ENCODE data around the gene KCNA3. TPM values are rescaled to one million over a fixed set of nuclear protein-coding genes. Genes with fewer than 3 reads are reported as not detected.

Gene KCNA3
- total RNA-seq, 2 donors from 2014 or later, result 0.20 to 0.27 TPM

- H3K4me1 Mint-ChIP-seq, result no peaks in the 10 kb centered on the region
- 52 to 80% methylated on average over 9 to 13 of the region's 13 CpGs for WGBS, 2 experiments (ENCODE audit: insufficient coverage in 1 of 2, insufficient read length in 1 of 2)
- H3K27me3 Mint-ChIP-seq (ENCODE audit: insufficient read depth), result peaks cover 13% of the 10 kb centered on the region
- Histone ChIP-seq H3K36me3 (ENCODE audit: control insufficient read depth, insufficient read depth, low read length) (no peaks in the 10 kb centered on the region), H3K9ac (ENCODE audit: extremely low read depth, low read length, poor library complexity, severe bottlenecking) (no peak overlapping the region), H3K4me3 (ENCODE audit: low read length) (no peak overlapping the region), H3K4me1 (ENCODE audit: control insufficient read depth, insufficient read depth, low read length) (no peaks in the 10 kb centered on the region), H3K27ac (ENCODE audit: low read depth, low read length) (no peak overlapping the region), H3K9me3 (ENCODE audit: control insufficient read depth, low read length) (no peaks in the 10 kb centered on the region), H3K27me3 (ENCODE audit: control insufficient read depth, insufficient read depth, low read length, poor library complexity, severe bottlenecking) (peaks cover 17% of the 10 kb centered on the region)
- TF ChIP-seq CTCF (conservative IDR thresholded peaks at IDR 0.05), result peak; percentile 89
- DNase-seq, result peak; percentile 94
- H3K36me3 Mint-ChIP-seq (ENCODE audit: low read depth), result no peaks in the 10 kb centered on the region
- no peak overlapping the region for H3K4me3 Mint-ChIP-seq
- H3K27ac Mint-ChIP-seq, result no peak overlapping the region
- no peaks in the 10 kb centered on the region for H3K9me3 Mint-ChIP-seq
Observed at GRCh38 chr1:110630839-110631663, 43.7 kb downstream of the KCNA3 start.

- no peak overlapping the region for H3K4me3 Mint-ChIP-seq
- no peak overlapping the region for H3K4me3 ChIP-seq (ENCODE audit: low read length)
- no peaks in the 10 kb centered on the region for H3K9me3 Mint-ChIP-seq
- H3K27me3 ChIP-seq (ENCODE audit: control insufficient read depth, insufficient read depth, low read length, poor library complexity, severe bottlenecking), result peaks cover 35% of the 10 kb centered on the region
- H3K9ac ChIP-seq (ENCODE audit: extremely low read depth, low read length, poor library complexity, severe bottlenecking), result no peak overlapping the region
- H3K36me3 Mint-ChIP-seq (ENCODE audit: low read depth), result no peaks in the 10 kb centered on the region
- H3K27ac ChIP-seq (ENCODE audit: low read depth, low read length), result no peak overlapping the region
- H3K27ac Mint-ChIP-seq, result no peak overlapping the region
- H3K4me1 Mint-ChIP-seq, result no peaks in the 10 kb centered on the region
- no peak for TF ChIP-seq CTCF (conservative IDR thresholded peaks at IDR 0.05)
- peak; percentile 22 for DNase-seq
- H3K9me3 ChIP-seq (ENCODE audit: control insufficient read depth, low read length), result no peaks in the 10 kb centered on the region
- no peaks in the 10 kb centered on the region for H3K36me3 ChIP-seq (ENCODE audit: control insufficient read depth, insufficient read depth, low read length)
- peaks cover 21% of the 10 kb centered on the region for H3K27me3 Mint-ChIP-seq (ENCODE audit: insufficient read depth)
- WGBS, 2 experiments (ENCODE audit: insufficient coverage in 1 of 2, insufficient read length in 1 of 2), result 82% methylated on average over 6 of the region's 6 CpGs; no CpG with 5 or more reads in 1 of the 2 experiments
- H3K4me1 ChIP-seq (ENCODE audit: control insufficient read depth, insufficient read depth, low read length), result no peaks in the 10 kb centered on the region
Observed at GRCh38 chr1:110628323-110629105, 46.2 kb downstream of the KCNA3 start.

GRCh38 chr1:110627764-110628163, 47.0 kb downstream of the KCNA3 start:
- no peaks in the 10 kb centered on the region for H3K9me3 ChIP-seq (ENCODE audit: control insufficient read depth, low read length)
- TF ChIP-seq CTCF (conservative IDR thresholded peaks at IDR 0.05), result no peak
- Mint-ChIP-seq H3K4me3 (no peak overlapping the region), H3K27me3 (ENCODE audit: insufficient read depth) (peaks cover 25% of the 10 kb centered on the region), H3K9me3 (no peaks in the 10 kb centered on the region), H3K36me3 (ENCODE audit: low read depth) (no peaks in the 10 kb centered on the region), H3K4me1 (no peaks in the 10 kb centered on the region), H3K27ac (no peak overlapping the region)
- DNase-seq, result no peak
- H3K4me1 ChIP-seq (ENCODE audit: control insufficient read depth, insufficient read depth, low read length), result no peaks in the 10 kb centered on the region
- 91% methylated on average over 2 of the region's 2 CpGs; no CpG with 5 or more reads in 1 of the 2 experiments for WGBS, 2 experiments (ENCODE audit: insufficient coverage in 1 of 2, insufficient read length in 1 of 2)
- no peak overlapping the region for H3K9ac ChIP-seq (ENCODE audit: extremely low read depth, low read length, poor library complexity, severe bottlenecking)
- peaks cover 42% of the 10 kb centered on the region for H3K27me3 ChIP-seq (ENCODE audit: control insufficient read depth, insufficient read depth, low read length, poor library complexity, severe bottlenecking)
- H3K4me3 ChIP-seq (ENCODE audit: low read length), result no peak overlapping the region
- no peak overlapping the region for H3K27ac ChIP-seq (ENCODE audit: low read depth, low read length)
- H3K36me3 ChIP-seq (ENCODE audit: control insufficient read depth, insufficient read depth, low read length), result no peaks in the 10 kb centered on the region
